Inflammatory macrophage treated with lipopolysaccharide for 4 hours (primary cell): Measurements from ENCODE around the gene PANX2.

Source experiments
- DNase-seq: peaks from one replicate; pipeline ENCODE4 v3.0.0-alpha.2; 2020

PANX2 gene

GRCh38 chr22:50199251-50199721, 28.8 kb downstream of the PANX2 start:
- no peak for DNase-seq

GRCh38 chr22:50199829-50200460, 29.4 kb downstream of the PANX2 start:
- DNase-seq = no peak

- peak; percentile 90 for DNase-seq
Observed at GRCh38 chr22:50200461-50201190, 30.1 kb downstream of the PANX2 start, which contains the start of gene SELENOO. Gene SELENOO, plus strand, starts transcription at chr22:50201011. Its CDS starts 26 bp downstream, at chr22:50201037.

- peak; percentile 13 for DNase-seq
Observed at GRCh38 chr22:50201191-50202129, 30.9 kb downstream of the PANX2 start.

GRCh38 chr22:50202130-50202666, 31.7 kb downstream of the PANX2 start:
- no peak for DNase-seq

GRCh38 chr22:50203288-50203687, 32.8 kb downstream of the PANX2 start:
- DNase-seq = no peak

- peak; percentile 65 for DNase-seq
Observed at GRCh38 chr22:50204571-50204970, 34.0 kb downstream of the PANX2 start.

- DNase-seq = peak; percentile 47
Observed at GRCh38 chr22:50204998-50205397, 34.5 kb downstream of the PANX2 start.

- DNase-seq = no peak
Observed at GRCh38 chr22:50205781-50206569, 35.4 kb downstream of the PANX2 start.

GRCh38 chr22:50206599-50206998, 36.1 kb downstream of the PANX2 start:
- peak; percentile 64 for DNase-seq

GRCh38 chr22:50207383-50208140, 37.0 kb downstream of the PANX2 start:
- DNase-seq = no peak

- no peak for DNase-seq
Observed at GRCh38 chr22:50208430-50208938, 38.0 kb downstream of the PANX2 start.

GRCh38 chr22:50208939-50209892, 38.7 kb downstream of the PANX2 start:
- DNase-seq = no peak

GRCh38 chr22:50209893-50210292, 39.4 kb downstream of the PANX2 start:
- peak; percentile 63 for DNase-seq

GRCh38 chr22:50210378-50211139, 40.0 kb downstream of the PANX2 start:
- DNase-seq = no peak

GRCh38 chr22:50211147-50211546, 40.6 kb downstream of the PANX2 start:
- DNase-seq = no peak

GRCh38 chr22:50213263-50213662, 42.7 kb downstream of the PANX2 start:
- DNase-seq = no peak

- DNase-seq = no peak
Observed at GRCh38 chr22:50215297-50216054, 44.9 kb downstream of the PANX2 start.
